Measurements from ENCODE around the gene CDKAL1.
A peak's percentile ranks its signal among the peaks of the same experiment; 100 is the strongest.

The CDKAL1 gene

GRCh38 chr6:20696676-20697075 lies 162.4 kb downstream of the CDKAL1 start:
- CTCF ChIA-PET: no interaction called here
- POLR2A ChIA-PET: no interaction called here
- H3K4me1 ChIP-seq (ENCODE audit: control extremely low read depth in 1 of 4, control insufficient read depth in 4 of 4, insufficient read depth in 4 of 4, low read length in 3 of 4): no peaks in the 10 kb centered on the region
- H3K4me3 ChIP-seq (ENCODE audit: control insufficient read depth in 1 of 7, extremely low read depth in 1 of 7, insufficient read depth in 4 of 7, low read depth in 2 of 7, low read length in 6 of 7): no peak overlapping the region
- no peak for DNase-seq
- no CpG with 5 or more reads among the region's 3 CpGs for WGBS (ENCODE audit: insufficient coverage)
- peaks cover 0 to 4% (median 0%) of the 10 kb centered on the region in 4 experiments for H3K36me3 ChIP-seq (ENCODE audit: control insufficient read depth in 4 of 4, insufficient read depth in 4 of 4, low read length in 3 of 4)
- no peaks in the 10 kb centered on the region for H3K9me3 ChIP-seq (ENCODE audit: control extremely low read depth in 1 of 5, control insufficient read depth in 4 of 5, insufficient read depth in 2 of 5, low read depth in 1 of 5, low read length in 4 of 5)
- no peak overlapping the region for H3K27ac ChIP-seq (ENCODE audit: insufficient read depth in 1 of 2, low read depth in 1 of 2, low read length in 2 of 2, poor library complexity in 1 of 2, severe bottlenecking in 2 of 2)
- H3K27me3 ChIP-seq (replicated peaks in 2 of 5; ENCODE audit: control insufficient read depth in 4 of 5, insufficient read depth in 5 of 5, low read length in 4 of 5): no peaks in the 10 kb centered on the region

GRCh38 chr6:20698675-20699074 lies 164.4 kb downstream of the CDKAL1 start:
- H3K4me3 ChIP-seq (ENCODE audit: control insufficient read depth in 1 of 7, extremely low read depth in 1 of 7, insufficient read depth in 4 of 7, low read depth in 2 of 7, low read length in 6 of 7): no peak overlapping the region
- CTCF ChIA-PET: no interaction called here
- no peaks in the 10 kb centered on the region for H3K27me3 ChIP-seq (replicated peaks in 2 of 5; ENCODE audit: control insufficient read depth in 4 of 5, insufficient read depth in 5 of 5, low read length in 4 of 5)
- DNase-seq: no peak
- peaks cover 0 to 2% (median 0%) of the 10 kb centered on the region in 5 experiments for H3K9me3 ChIP-seq (ENCODE audit: control extremely low read depth in 1 of 5, control insufficient read depth in 4 of 5, insufficient read depth in 2 of 5, low read depth in 1 of 5, low read length in 4 of 5)
- no peaks in the 10 kb centered on the region for H3K4me1 ChIP-seq (ENCODE audit: control extremely low read depth in 1 of 4, control insufficient read depth in 4 of 4, insufficient read depth in 4 of 4, low read length in 3 of 4)
- no peak overlapping the region for H3K27ac ChIP-seq (ENCODE audit: insufficient read depth in 1 of 2, low read depth in 1 of 2, low read length in 2 of 2, poor library complexity in 1 of 2, severe bottlenecking in 2 of 2)
- H3K36me3 ChIP-seq (ENCODE audit: control insufficient read depth in 4 of 4, insufficient read depth in 4 of 4, low read length in 3 of 4): peaks cover 0 to 4% (median 0%) of the 10 kb centered on the region in 4 experiments
- WGBS (ENCODE audit: insufficient coverage): 100% methylated on average over 1 of the region's 1 CpG
- POLR2A ChIA-PET: no interaction called here

- 100% methylated on average over 1 of the region's 4 CpGs for WGBS (ENCODE audit: insufficient coverage)
- POLR2A ChIA-PET: no interaction called here
These were observed 165.1 kb downstream of the CDKAL1 start for GRCh38 chr6:20699402-20699801.

GRCh38 chr6:20700375-20700774 lies 166.1 kb downstream of the CDKAL1 start:
- Histone ChIP-seq H3K4me1 (ENCODE audit: control extremely low read depth in 1 of 4, control insufficient read depth in 4 of 4, insufficient read depth in 4 of 4, low read length in 3 of 4) (peaks cover 0 to 8% (median 4%) of the 10 kb centered on the region in 4 experiments), H3K27ac (ENCODE audit: insufficient read depth in 1 of 2, low read depth in 1 of 2, low read length in 2 of 2, poor library complexity in 1 of 2, severe bottlenecking in 2 of 2) (no peak overlapping the region), H3K4me3 (ENCODE audit: control insufficient read depth in 1 of 7, extremely low read depth in 1 of 7, insufficient read depth in 4 of 7, low read depth in 2 of 7, low read length in 6 of 7) (no peak overlapping the region), H3K9me3 (ENCODE audit: control extremely low read depth in 1 of 5, control insufficient read depth in 4 of 5, insufficient read depth in 2 of 5, low read depth in 1 of 5, low read length in 4 of 5) (peaks cover 0 to 2% (median 0%) of the 10 kb centered on the region in 5 experiments), H3K36me3 (ENCODE audit: control insufficient read depth in 4 of 4, insufficient read depth in 4 of 4, low read length in 3 of 4) (peaks cover 0 to 4% (median 0%) of the 10 kb centered on the region in 4 experiments), H3K27me3 (replicated peaks in 2 of 5; ENCODE audit: control insufficient read depth in 4 of 5, insufficient read depth in 5 of 5, low read length in 4 of 5) (no peaks in the 10 kb centered on the region)
- CTCF ChIA-PET: interaction anchor here (1.0 kb wide), 1 partner anchor 18 kb away, joined by 3 read pairs; no protein-coding TSS in a partner anchor
- POLR2A ChIA-PET: no interaction called here
- no peak for DNase-seq

More at GRCh38 chr6:20699402-20699801, 165.1 kb downstream of the CDKAL1 start:
- H3K4me3 ChIP-seq (ENCODE audit: control insufficient read depth in 1 of 7, extremely low read depth in 1 of 7, insufficient read depth in 4 of 7, low read depth in 2 of 7, low read length in 6 of 7): no peak overlapping the region
- H3K27ac ChIP-seq (ENCODE audit: insufficient read depth in 1 of 2, low read depth in 1 of 2, low read length in 2 of 2, poor library complexity in 1 of 2, severe bottlenecking in 2 of 2): no peak overlapping the region
- H3K9me3 ChIP-seq (ENCODE audit: control extremely low read depth in 1 of 5, control insufficient read depth in 4 of 5, insufficient read depth in 2 of 5, low read depth in 1 of 5, low read length in 4 of 5): peaks cover 0 to 2% (median 0%) of the 10 kb centered on the region in 5 experiments
- H3K4me1 ChIP-seq (ENCODE audit: control extremely low read depth in 1 of 4, control insufficient read depth in 4 of 4, insufficient read depth in 4 of 4, low read length in 3 of 4): peaks cover 0 to 5% (median 3%) of the 10 kb centered on the region in 4 experiments
- peaks cover 0 to 4% (median 0%) of the 10 kb centered on the region in 4 experiments for H3K36me3 ChIP-seq (ENCODE audit: control insufficient read depth in 4 of 4, insufficient read depth in 4 of 4, low read length in 3 of 4)
- CTCF ChIA-PET: no interaction called here
- no peak for DNase-seq
- no peaks in the 10 kb centered on the region for H3K27me3 ChIP-seq (replicated peaks in 2 of 5; ENCODE audit: control insufficient read depth in 4 of 5, insufficient read depth in 5 of 5, low read length in 4 of 5)

GRCh38 chr6:20702366-20702765 lies 168.1 kb downstream of the CDKAL1 start:
- no peak overlapping the region for H3K27ac ChIP-seq (ENCODE audit: insufficient read depth in 1 of 2, low read depth in 1 of 2, low read length in 2 of 2, poor library complexity in 1 of 2, severe bottlenecking in 2 of 2)
- peaks cover 0 to 2% (median 0%) of the 10 kb centered on the region in 5 experiments for H3K9me3 ChIP-seq (ENCODE audit: control extremely low read depth in 1 of 5, control insufficient read depth in 4 of 5, insufficient read depth in 2 of 5, low read depth in 1 of 5, low read length in 4 of 5)
- no peak for DNase-seq
- no peak overlapping the region for H3K4me3 ChIP-seq (ENCODE audit: control insufficient read depth in 1 of 7, extremely low read depth in 1 of 7, insufficient read depth in 4 of 7, low read depth in 2 of 7, low read length in 6 of 7)
- CTCF ChIA-PET: no interaction called here
- H3K36me3 ChIP-seq (ENCODE audit: control insufficient read depth in 4 of 4, insufficient read depth in 4 of 4, low read length in 3 of 4): peaks cover 0 to 4% (median 0%) of the 10 kb centered on the region in 4 experiments
- POLR2A ChIA-PET: no interaction called here
- peaks cover 0 to 8% (median 4%) of the 10 kb centered on the region in 4 experiments for H3K4me1 ChIP-seq (ENCODE audit: control extremely low read depth in 1 of 4, control insufficient read depth in 4 of 4, insufficient read depth in 4 of 4, low read length in 3 of 4)
- no peaks in the 10 kb centered on the region for H3K27me3 ChIP-seq (replicated peaks in 2 of 5; ENCODE audit: control insufficient read depth in 4 of 5, insufficient read depth in 5 of 5, low read length in 4 of 5)
- 99% methylated on average over 9 of the region's 13 CpGs for WGBS (ENCODE audit: insufficient coverage)

GRCh38 chr6:20703049-20703448 lies 168.8 kb downstream of the CDKAL1 start:
- Histone ChIP-seq H3K27me3 (replicated peaks in 2 of 5; ENCODE audit: control insufficient read depth in 4 of 5, insufficient read depth in 5 of 5, low read length in 4 of 5) (no peaks in the 10 kb centered on the region), H3K9me3 (ENCODE audit: control extremely low read depth in 1 of 5, control insufficient read depth in 4 of 5, insufficient read depth in 2 of 5, low read depth in 1 of 5, low read length in 4 of 5) (peaks cover 0 to 2% (median 0%) of the 10 kb centered on the region in 5 experiments), H3K4me1 (ENCODE audit: control extremely low read depth in 1 of 4, control insufficient read depth in 4 of 4, insufficient read depth in 4 of 4, low read length in 3 of 4) (peaks cover 0 to 8% (median 4%) of the 10 kb centered on the region in 4 experiments), H3K27ac (ENCODE audit: insufficient read depth in 1 of 2, low read depth in 1 of 2, low read length in 2 of 2, poor library complexity in 1 of 2, severe bottlenecking in 2 of 2) (no peak overlapping the region), H3K4me3 (ENCODE audit: control insufficient read depth in 1 of 7, extremely low read depth in 1 of 7, insufficient read depth in 4 of 7, low read depth in 2 of 7, low read length in 6 of 7) (no peak overlapping the region), H3K36me3 (ENCODE audit: control insufficient read depth in 4 of 4, insufficient read depth in 4 of 4, low read length in 3 of 4) (peaks cover 0 to 4% (median 0%) of the 10 kb centered on the region in 4 experiments)
- WGBS (ENCODE audit: insufficient coverage): 100% methylated on average over 1 of the region's 3 CpGs
- DNase-seq: no peak
- POLR2A ChIA-PET: no interaction called here
- CTCF ChIA-PET: no interaction called here

GRCh38 chr6:20704325-20705025 lies 170.2 kb downstream of the CDKAL1 start:
- Histone ChIP-seq H3K27me3 (replicated peaks in 2 of 5; ENCODE audit: control insufficient read depth in 4 of 5, insufficient read depth in 5 of 5, low read length in 4 of 5) (no peaks in the 10 kb centered on the region), H3K4me3 (ENCODE audit: control insufficient read depth in 1 of 7, extremely low read depth in 1 of 7, insufficient read depth in 4 of 7, low read depth in 2 of 7, low read length in 6 of 7) (peak overlapping the region in 3 of 7 experiments; percentile 6 to 56 (median 7)), H3K4me1 (ENCODE audit: control extremely low read depth in 1 of 4, control insufficient read depth in 4 of 4, insufficient read depth in 4 of 4, low read length in 3 of 4) (peaks cover 0 to 11% (median 5%) of the 10 kb centered on the region in 4 experiments), H3K27ac (ENCODE audit: insufficient read depth in 1 of 2, low read depth in 1 of 2, low read length in 2 of 2, poor library complexity in 1 of 2, severe bottlenecking in 2 of 2) (no peak overlapping the region), H3K9me3 (ENCODE audit: control extremely low read depth in 1 of 5, control insufficient read depth in 4 of 5, insufficient read depth in 2 of 5, low read depth in 1 of 5, low read length in 4 of 5) (peaks cover 0 to 2% (median 0%) of the 10 kb centered on the region in 5 experiments), H3K36me3 (ENCODE audit: control insufficient read depth in 4 of 4, insufficient read depth in 4 of 4, low read length in 3 of 4) (peaks cover 0 to 4% (median 0%) of the 10 kb centered on the region in 4 experiments)
- ChIA-PET CTCF (interaction anchor here (1.0 kb wide), 1 partner anchor 14 kb away, joined by 3 read pairs; no protein-coding TSS in a partner anchor), POLR2A (no interaction called here)
- DNase-seq: no peak
- WGBS (ENCODE audit: insufficient coverage): 86% methylated on average over 1 of the region's 2 CpGs

Measured in common myeloid progenitor, CD34-positive (primary cell).